Measurements from ENCODE around the gene UBP1.

Gene UBP1

GRCh38 chr3:33401781-33402180 is 38.4 kb downstream of the UBP1 start:
- no peak overlapping the region for H3K4me3 ChIP-seq (ENCODE audit: low read length)
- DNase-seq (ENCODE audit: low read depth) = no peak
- no peak for TF ChIP-seq CTCF (conservative IDR thresholded peaks at IDR 0.05; ENCODE audit: low read depth, low read length)

DNA sequence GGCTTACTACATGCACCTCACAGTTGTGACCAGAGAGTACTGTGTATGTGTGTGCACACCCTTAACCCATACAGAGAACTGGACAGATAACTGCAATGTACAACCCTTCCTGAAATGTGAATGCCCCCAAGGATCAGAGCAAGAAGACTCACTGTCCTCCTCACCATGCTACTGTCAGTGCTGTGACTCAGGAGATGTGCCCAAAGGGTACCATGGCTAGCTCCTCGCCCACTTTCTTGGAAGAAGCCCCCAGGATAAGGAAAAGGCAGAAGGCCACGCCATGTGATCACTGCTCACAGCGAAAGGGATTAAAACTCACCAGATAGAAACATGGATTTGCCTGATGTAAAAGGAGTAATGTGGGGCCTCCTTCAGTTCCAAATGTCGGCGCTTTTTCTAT is 41.8 kb downstream of the UBP1 start:
- no peak for TF ChIP-seq CTCF (conservative IDR thresholded peaks at IDR 0.05; ENCODE audit: low read depth, low read length)

DNA sequence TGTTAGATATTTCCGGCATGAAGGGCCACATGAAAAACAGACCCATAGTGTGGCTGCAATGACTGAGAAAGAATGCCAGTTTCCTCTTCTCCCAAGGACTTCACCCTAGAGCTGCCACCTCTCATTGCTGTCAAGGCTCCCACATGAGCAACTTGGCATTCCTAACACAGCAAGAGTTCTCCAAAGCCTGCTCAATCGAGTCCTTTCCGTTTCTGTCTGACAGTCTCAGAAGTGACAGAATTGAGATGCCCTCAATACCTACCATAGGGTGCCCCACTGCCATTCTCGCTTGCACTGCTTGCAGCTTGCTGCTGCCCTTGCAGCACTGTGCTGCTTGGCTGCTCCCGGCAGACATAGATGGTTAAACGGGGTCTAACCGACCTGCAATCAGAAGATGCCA is 44.3 kb downstream of the UBP1 start:
- TF ChIP-seq CTCF (conservative IDR thresholded peaks at IDR 0.05; ENCODE audit: low read depth, low read length) = no peak
- no peak for DNase-seq (ENCODE audit: low read depth)

More for the DNA sequence above, 41.8 kb downstream of the UBP1 start:
- no peak for DNase-seq (ENCODE audit: low read depth)
- no peak overlapping the region for H3K4me3 ChIP-seq (ENCODE audit: low read length)

DNA sequence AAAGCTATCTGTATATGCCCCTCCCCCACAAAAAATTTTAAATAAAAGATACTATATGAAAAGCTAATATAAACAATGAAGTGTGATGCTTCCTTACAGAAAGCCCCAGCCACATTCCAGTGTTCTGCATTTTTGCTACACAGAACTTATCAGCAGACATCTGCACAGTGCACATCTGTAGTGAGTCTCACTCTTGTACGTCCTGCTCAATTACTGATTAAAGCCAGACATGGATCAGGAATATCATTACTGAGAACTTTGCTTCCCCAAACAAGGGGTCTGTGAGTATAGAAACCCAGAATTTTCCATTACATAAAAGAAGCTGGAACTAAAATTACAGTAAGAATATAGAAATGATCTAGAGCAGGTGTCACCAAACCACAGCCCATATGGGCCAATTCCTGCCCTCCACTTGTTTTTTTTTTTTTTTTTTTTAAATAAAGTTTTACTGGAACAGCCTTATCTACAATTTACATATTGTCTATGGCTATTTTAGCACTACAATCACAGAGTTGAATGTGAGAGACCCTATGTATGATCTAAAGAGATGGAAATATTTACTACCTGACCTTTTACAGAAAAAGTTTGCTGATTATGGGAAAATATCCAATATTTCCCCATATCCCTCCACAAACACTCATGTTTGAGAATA is 45.7 kb downstream of the UBP1 start:
- H3K4me3 ChIP-seq (ENCODE audit: low read length) = no peak overlapping the region
- no peak for DNase-seq (ENCODE audit: low read depth)
- TF ChIP-seq CTCF (conservative IDR thresholded peaks at IDR 0.05; ENCODE audit: low read depth, low read length) = no peak

More for the DNA sequence above, 44.3 kb downstream of the UBP1 start:
- no peak overlapping the region for H3K4me3 ChIP-seq (ENCODE audit: low read length)

GRCh38 chr3:33392703-33393125 is 47.5 kb downstream of the UBP1 start:
- no peak for TF ChIP-seq CTCF (conservative IDR thresholded peaks at IDR 0.05; ENCODE audit: low read depth, low read length)
- H3K4me3 ChIP-seq (ENCODE audit: low read length) = no peak overlapping the region
- peak; percentile 47 for DNase-seq (ENCODE audit: low read depth)

- H3K4me3 ChIP-seq (ENCODE audit: low read length) = no peak overlapping the region
- no peak for TF ChIP-seq CTCF (conservative IDR thresholded peaks at IDR 0.05; ENCODE audit: low read depth, low read length)
- no peak for DNase-seq (ENCODE audit: low read depth)
Measured at GRCh38 chr3:33392144-33392543, 48.1 kb downstream of the UBP1 start.

DNA sequence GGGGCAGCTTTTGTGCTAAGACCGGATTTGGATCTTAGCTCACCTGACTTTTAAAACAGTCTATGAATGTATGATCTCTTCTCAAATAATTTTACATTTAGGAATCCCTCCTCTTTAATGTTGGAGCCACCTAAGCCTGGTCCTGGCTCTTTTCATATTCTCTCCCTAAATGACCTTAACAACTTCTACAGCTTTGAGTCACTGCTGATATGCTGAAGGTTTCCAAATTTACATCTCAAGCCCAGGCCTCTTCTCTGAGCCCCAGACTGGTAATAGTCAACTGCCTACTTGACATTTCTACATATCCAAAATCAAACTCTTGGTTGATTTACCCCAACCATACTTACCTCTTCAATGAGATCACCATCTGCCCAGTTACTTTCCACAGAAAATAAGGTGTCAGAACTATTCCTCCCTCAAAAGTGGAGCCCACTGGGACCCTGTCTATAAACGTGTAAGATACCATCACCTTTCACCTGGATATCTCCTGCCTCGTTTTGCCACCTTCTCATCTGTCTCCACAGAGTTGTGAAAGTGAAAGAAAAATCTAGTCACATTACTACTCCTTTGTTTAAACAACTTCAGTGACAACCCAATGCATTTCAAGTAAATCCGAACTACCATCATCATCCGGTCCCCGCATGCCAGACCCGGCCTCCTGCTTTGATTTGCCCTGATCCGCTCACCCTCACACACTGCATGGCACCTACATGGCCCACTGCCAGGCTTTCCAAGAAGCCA is 48.8 kb downstream of the UBP1 start:
- TF ChIP-seq CTCF (conservative IDR thresholded peaks at IDR 0.05; ENCODE audit: low read depth, low read length) = no peak
- DNase-seq (ENCODE audit: low read depth) = no peak
- no peak overlapping the region for H3K4me3 ChIP-seq (ENCODE audit: low read length)

Measured in retinal pigment epithelial cell (primary cell).